ENCODE measurements around the gene RASAL2. TPM values are rescaled to one million over a fixed set of nuclear protein-coding genes. Genes with fewer than 3 reads are reported as not detected.
"Not testable (repeated sequence)": the region's sequence is repeated elsewhere in the genome, so short reads cannot be mapped to it uniquely, and the experiment has no call there.

RASAL2 gene
- total RNA-seq, 1 donor from 2014 or later = not detected

DNA sequence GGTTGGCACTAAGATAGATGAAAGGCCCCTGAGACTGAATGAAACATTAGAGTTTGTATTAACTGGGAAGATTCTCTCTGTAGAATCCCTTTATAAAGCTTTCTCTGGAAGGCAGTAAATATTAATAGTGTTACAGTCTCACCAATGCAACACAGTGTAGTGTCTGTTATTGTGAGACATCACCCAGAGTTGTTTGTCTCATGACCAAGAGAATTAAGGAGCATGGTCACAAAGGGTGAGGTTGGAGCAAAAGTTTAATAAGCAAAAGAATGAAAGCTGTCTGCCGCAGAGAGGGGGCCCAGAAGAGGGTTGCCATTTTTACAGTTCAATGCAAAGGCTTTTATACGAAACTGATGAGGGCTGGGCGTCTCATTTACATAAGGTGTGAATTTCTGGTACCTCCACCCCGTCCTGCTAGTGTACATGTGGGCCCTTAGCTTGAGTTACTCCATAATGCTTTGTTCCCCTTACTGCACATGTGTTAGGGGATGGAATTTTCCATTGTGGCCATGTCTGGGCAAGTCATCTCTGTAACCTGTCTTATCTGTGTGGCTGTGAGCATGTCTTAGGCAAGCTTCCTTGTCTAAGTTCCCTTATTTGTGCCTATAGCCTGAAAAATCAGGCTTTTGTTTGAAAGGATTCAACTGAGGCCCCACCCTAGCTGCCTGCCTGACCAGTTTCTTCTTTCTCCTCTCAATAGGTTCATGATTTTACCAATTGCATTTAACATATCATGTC lies 184.1 kb downstream of the RASAL2 start:
- intact Hi-C loops (cut with micrococcal nuclease) = no loop called here

DNA sequence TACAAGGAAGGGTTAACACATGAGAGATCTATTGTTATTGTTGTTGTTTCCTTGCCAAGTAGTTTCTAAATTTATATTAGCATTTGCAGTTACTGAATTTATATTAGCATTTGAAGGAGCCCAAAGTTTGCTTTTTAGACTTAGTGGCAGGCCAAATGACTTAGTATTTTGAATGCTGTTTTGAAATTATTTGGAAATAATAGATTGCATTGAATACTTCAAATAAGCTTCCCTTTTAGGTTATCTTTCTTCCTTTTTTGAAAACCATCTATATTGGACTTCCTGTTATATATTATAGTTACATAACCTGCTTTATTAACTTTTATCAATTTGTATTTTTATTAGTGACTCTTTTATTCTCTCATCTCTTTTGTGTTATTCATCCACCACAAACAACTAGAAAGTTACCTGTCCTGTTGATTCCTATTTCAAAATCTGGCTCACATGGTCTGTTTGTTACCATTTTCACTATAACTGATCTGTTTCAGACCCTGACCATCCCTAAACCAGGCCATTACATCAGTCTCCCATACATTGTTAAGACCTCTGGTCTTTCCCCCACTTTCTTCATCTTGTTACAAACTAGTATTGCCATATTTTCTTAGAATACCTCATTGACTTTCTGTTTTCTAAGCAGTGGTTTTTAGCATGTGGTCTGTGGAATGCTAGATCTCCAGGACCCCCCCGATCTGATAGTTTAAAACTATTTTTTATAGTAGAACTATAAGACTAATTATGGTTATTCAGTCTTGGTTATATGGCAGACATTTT lies 185.2 kb downstream of the RASAL2 start:
- intact Hi-C loops (cut with micrococcal nuclease) = no loop called here

DNA sequence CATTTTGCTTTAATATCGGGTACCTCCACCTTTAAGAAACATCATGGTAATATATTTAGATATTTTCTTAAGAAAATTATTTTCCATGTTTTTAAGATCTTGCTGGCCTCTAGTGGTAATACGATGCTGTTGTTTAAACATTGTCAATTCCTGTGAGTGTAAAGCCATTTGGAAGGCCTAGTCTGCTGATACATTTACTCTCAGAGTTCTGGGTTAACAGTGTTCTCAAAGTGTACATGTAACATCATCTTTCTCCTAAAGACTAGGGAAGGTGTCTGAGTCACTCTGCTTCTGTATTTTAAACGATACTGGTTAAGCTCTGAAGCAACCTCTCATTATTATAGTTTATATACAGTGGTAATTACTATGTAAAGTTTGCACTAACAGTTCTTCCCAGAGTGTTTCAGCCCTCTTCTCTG lies 189.1 kb downstream of the RASAL2 start:
- intact Hi-C loops (cut with micrococcal nuclease) = no loop called here

DNA sequence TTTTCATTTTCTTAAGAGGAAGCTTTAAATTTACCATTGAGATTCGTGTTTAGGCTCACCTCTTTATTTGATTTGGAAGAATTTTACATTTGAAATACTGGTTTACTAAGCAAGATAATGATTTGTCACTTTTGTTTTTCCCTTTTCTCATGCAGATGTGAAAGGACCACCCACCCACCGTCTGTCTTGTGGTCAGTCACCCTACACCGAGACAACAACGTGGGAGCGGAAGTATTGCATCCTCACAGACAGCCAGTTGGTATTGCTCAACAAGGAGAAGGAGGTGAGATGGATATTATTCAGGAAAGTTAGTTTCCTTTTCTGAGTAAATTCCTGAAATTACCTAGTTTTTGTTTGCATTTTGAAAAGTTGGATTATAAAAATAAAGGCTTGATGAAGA lies 189.5 kb downstream of the RASAL2 start:
- intact Hi-C loops (cut with micrococcal nuclease) = no loop called here

DNA sequence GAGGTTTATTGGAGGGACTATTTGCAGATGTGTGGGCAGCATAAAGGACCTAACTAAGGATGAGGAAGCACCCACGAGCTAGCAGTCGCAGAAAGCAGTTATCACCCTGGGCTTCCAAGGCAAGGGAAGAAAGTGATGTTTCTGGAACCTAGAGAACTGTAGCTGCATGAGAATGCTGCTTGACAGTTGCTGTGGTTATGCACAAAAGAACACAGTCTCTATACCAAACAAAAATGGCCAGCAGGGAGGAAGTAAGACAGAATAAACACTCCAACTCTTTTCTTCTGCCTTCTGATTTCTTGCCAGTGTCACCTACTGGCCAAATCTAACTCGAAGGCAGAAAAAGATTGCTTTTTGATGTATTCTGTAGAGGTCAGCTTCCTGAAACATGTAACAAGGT lies 190.2 kb downstream of the RASAL2 start:
- intact Hi-C loops (cut with micrococcal nuclease) = no loop called here

DNA sequence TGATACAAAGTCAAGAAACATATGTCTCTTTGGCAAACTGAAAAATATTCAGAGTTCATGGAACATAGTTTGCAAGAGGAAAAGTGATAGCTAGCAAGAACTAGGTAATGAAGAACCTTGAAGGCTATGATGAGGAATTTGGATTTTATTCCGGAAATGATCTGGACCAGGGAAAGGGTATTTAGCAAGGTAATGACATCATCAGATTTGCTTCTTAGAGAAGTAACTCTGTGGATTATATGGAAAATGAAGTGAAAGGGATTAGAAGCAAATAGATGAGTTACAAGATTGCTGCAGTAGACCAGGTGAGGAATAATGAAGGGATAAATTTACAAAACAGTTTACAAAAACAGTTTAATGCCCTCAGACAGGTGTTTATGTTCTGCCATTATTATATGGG lies 197.3 kb downstream of the RASAL2 start:
- intact Hi-C loops (cut with micrococcal nuclease) = no loop called here

DNA sequence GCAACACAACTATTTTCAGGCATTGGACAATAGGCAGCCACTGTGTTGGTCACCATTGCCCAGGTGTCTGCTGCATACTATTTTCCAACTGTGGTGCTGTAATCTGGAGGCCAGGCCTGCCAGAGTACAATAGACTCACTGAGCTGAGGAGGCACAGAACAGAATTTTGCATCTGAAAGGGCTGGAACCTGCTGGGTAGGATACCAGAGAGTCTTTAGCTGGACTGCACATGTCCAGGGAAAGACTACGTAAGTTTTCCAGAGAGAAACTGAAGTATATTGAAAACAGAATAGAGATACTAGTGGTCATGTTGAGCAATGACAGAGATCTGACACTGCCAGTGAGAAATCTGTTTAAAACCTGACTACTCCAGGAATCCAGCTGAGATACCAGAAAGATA lies 200.8 kb downstream of the RASAL2 start:
- intact Hi-C loops (cut with micrococcal nuclease) = no loop called here

DNA sequence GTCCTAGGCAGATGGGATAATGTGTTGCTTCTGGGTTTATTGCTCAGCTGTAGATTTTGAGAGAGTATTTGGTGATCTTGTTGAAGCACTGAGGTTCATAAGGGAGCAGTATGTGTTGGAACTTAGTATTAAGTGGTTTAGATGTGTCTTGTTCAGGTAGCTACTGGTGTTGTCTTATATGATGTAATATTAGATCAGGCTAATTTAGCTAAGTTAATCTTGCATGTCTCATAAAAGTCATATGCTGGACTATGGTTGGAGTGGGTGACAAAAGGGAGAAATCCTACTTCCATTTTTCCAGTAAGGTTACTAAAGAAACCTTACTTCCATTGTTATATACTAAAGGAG lies 206.4 kb downstream of the RASAL2 start:
- intact Hi-C loops (cut with micrococcal nuclease) = loop anchor here (10.0 kb wide), 1 partner anchor 704 kb away; no protein-coding TSS in a partner anchor

DNA sequence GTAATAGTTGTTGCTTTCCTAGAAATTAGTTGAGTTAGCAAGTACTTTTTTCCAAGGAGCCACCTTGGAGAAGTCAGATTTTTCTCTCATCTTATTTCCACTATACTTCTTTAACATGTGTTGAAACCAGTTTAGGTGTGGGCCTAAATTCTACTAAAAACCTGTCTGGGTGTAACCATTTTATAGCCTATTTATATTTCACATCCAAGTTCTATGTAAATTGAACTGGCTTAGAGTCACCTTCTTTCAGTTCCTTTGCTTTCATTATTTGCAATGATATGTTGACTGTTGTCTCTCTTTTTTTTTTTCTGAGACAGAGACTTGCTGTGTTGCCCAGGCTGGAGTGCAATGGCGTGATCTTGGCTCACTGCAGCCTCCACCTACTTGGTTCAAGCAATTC lies 207.2 kb downstream of the RASAL2 start:
- intact Hi-C loops (cut with micrococcal nuclease) = loop anchor here (10.0 kb wide), 1 partner anchor 704 kb away; no protein-coding TSS in a partner anchor

DNA sequence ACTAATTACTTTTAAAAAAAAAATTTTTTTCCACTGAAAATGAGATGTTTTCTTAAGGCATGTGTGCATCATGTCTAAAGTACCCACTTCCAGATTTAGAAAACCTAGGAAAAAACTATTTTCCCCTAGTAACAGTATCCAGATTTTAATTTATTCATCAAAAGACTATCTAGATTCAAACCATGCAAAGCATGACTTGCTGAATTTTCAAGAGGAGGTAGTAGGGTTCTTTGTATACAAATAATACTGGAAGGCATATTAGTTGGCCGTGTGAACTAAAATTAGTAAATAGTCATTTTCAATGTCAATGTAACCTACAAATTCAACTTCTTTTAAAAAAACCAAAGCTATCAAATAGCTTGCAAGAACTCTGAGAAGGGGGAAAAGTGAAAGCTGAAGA lies 213.4 kb downstream of the RASAL2 start:
- intact Hi-C loops (cut with micrococcal nuclease) = loop anchor here (10.0 kb wide), 1 partner anchor 698 kb away; no protein-coding TSS in a partner anchor

DNA sequence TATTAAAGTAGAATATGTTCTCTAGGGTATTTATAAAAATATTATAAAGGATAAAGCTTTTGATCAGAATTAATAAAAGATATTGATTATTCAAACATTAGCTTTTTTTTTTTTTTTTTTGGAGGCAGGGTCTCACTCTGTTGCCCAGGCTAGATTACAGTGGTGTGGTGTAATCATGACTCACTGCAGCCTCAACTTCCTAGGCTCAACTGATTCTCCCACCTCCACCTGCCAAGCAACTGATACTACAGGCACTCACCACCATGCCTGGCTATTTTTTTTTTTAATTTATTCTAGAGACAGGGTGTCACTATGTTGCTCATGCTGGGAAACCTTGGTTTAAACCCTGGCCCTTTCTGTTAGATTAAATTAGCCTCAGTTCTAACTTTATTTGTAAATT lies 214.5 kb downstream of the RASAL2 start:
- intact Hi-C loops (cut with micrococcal nuclease) = loop anchor here (10.0 kb wide), 1 partner anchor 696 kb away; no protein-coding TSS in a partner anchor

DNA sequence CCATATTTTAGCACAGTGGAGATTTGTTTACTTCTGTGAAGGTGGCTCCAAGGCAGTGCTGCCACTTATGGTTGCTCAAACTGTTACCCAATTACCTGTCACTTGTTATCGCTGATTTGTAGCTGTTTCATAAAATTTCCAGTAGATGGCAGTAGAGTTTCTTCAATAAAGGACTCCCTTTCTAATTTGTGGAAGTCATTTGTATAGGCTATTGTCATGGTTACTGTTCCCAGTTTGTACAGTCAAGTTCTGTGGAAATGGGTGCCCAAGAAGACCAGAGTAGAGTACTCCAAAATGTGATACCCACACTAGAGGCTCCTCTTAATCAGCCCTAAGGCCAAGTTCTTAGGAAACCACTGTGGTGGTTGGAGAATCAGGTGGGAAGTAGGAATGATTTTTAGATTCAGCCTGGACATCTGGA lies 216.8 kb downstream of the RASAL2 start:
- intact Hi-C loops (cut with micrococcal nuclease) = loop anchor here (2.0 kb wide), 3 partner anchors 190 to 442 kb away; no protein-coding TSS in a partner anchor

DNA sequence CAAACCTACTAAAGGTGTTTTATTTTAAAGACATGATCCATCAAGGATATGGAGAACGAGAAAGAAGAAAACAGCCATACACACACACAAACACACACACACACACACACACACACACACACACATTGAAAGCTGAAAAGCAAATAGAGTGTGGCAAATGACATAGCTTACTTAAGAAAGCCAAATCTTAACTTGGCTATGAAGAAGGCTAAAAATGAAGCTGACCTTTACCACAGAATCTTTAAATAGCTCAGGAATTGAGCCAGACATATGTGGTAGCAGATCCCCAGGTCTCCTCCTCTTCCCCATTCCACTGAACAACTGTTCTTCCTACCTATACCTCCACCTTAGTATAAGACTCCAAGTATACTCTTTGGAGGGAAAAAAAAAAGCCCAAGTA lies 217.3 kb downstream of the RASAL2 start:
- intact Hi-C loops (cut with micrococcal nuclease) = loop anchor here (2.0 kb wide), 3 partner anchors 190 to 442 kb away; no protein-coding TSS in a partner anchor

DNA sequence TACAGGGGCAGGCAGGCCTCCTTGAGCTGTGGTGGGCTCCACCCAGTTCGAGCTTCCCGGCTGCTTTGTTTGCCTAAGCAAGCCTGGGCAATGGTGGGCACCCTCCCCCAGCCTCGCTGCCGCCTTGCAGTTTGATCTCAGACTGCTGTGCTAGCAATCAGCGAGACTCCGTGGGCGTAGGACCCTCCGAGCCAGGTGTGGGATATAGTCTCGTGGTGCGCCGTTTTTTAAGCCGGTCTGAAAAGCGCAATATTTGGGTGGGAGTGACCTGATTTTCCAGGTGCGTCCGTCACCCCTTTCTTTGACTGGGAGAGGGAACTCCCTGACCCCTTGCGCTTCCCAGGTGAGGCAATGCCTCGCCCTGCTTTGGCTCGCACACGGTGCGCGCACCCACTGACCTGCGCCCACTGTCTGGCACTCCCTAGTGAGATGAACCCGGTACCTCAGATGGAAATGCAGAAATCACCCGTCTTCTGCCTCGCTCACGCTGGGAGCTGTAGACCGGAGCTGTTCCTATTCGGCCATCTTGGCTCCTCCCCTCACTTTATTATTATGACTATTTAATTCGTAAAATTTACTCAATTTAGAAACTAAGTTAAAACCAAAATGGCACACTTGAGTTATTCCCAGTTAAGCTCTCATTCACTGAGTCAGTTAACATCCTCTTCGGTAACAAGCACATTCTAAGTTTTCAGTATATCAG lies 226.5 kb downstream of the RASAL2 start:
- intact Hi-C loops (cut with micrococcal nuclease) = not testable (repeated sequence)

DNA sequence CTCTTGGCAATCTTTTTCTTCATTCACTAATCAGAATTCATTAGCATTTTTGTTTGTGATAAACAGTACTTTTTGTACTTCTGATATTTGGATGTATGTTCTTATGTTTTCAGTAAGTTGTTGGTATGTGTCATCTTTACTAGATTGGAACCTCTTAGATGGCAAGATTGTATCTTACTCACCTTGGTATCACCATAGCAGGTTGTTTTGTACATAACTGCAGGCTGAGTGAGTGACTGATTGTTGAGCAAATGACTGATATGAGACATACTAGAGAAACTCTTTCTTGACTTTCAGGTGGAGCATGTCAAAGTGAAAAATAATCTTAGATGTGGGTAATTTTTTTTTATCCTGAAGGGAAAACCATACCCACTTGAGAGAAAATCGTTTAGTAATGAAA lies 229.2 kb downstream of the RASAL2 start:
- intact Hi-C loops (cut with micrococcal nuclease) = no loop called here

DNA sequence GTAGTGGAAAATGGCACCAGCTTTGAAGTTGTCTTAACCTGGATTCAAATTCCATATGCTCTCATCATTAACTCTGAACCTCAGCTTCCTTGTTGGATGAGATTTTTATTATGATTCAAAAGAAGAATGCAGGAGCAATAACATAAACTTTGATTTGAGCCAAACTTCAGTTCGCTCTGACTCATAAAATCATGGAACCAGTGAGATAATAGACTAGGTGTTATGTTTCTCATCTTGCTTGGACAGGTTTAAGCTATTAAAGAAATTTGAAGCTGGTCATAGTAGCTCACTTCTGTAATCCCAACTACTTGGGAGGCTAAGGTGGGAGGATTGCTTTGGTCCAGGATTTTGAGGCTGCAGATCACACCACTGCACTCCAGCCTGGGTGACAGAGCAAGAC lies 230.1 kb downstream of the RASAL2 start:
- intact Hi-C loops (cut with micrococcal nuclease) = no loop called here

DNA sequence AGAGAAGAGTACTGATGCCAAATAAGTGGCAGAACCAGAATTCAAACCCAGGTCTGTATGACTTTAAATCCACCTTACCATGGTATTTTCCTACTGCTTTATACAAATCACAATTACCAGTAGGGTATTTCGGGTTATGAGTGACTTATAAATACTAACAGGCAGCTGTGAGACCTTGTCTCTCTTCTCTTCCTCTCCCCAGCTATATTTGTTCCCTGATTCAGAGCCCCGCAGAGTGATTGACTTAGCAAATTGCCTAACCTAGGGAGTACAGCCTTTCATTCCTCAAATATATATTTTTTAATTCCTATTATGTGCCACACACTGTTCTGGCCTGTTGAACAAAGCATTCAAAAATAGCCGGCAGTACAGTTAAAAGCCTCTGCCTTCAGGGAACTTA lies 234.8 kb downstream of the RASAL2 start:
- intact Hi-C loops (cut with micrococcal nuclease) = no loop called here

DNA sequence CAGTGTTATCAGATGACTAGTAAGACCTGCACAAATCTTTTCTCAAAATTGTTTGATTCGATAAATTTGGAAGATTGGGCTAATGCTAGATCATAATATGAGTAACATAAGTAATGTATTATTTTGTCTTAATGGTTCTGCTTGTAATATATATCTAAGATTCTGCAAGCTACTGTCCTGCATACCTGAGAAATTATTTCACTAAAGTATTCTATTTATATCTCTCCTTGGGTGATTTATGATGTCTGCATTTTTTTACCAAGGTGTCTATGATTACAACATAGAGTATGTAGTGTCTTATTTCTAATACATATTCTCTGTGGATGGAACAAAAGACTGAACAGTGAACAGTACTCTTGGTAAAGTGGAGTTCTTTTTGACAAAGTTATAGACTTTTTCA lies 236.2 kb downstream of the RASAL2 start:
- intact Hi-C loops (cut with micrococcal nuclease) = no loop called here

DNA sequence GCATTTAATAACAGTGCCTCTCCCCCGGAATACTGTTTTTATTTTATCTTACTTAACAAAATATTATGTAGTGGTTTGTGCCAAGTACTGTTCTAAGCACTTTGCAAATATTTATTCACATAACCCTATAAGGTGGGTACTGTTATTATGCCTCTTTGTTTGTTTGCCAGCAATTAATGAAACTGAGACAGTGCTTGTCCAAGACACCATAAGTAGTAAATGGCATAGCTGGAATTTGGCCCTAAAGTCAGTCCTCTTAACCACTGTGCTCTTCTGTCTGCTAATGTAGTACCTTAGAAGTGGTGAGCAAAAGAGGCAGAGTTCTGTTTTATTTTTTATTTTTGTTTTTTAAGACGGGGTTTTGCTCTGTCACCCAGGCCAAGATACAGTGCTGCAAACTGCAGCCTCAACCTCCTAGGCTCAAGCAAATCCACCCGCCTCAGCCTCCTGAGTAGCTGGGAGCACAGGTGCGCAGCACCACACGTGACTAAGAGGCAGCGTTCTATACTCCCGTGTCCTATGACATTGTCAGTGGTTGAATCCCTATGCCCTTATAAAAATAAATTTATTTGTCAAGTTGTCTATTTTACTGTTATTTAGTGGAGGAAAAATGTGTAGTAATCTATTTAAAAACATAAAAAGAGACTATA lies 237.1 kb downstream of the RASAL2 start:
- intact Hi-C loops (cut with micrococcal nuclease) = no loop called here

DNA sequence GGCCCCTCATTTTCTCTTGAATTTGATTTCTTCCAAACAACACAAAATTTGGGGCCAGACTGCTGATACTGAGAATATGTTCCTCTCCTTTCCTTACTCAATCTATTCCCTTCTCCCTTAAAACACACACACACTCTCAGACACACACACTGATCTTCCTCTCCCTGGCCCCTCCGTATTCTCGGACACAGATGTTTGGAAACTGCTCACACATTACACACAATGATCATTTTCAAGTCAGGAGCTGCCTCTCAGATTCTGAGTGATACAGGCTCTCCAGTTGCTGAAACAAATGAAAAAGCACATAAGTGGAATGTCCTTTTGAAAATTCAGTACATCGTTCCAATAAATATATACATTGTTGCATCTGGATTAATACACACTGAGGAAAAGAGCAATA lies 241.5 kb downstream of the RASAL2 start:
- intact Hi-C loops (cut with micrococcal nuclease) = no loop called here

DNA sequence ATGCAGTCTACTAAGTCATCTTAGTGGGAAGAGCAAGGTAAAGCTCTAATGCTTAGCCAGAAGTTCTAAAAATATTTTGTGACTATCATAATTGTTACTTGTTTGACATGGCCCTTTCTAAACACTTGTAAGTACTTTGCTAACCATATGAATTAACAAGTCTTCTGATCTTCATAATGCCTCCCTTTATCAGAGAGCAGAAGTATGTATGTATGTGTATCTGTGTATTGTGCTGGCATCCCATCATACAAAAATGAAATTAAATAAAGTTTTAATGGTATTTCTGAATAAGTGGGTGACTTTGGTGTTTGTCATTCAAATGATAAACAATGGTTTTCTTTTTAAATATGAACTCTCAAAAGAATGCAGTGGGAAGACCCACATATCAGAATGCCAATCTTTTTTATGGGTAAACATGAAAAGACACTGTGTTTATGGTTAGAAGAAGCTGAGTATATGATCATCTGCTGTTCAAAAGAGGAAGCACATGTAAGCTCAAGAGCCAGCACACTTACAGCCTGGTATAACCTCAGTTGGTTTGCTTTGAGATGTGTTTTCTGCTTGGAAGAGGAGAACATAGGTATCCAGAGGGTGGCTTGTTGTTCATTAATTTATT lies 243.3 kb downstream of the RASAL2 start:
- intact Hi-C loops (cut with micrococcal nuclease) = no loop called here

Measured in T-helper 1 cell treated with Interleukin-12 subunit alpha and Interleukin-12 subunit beta and Interleukin-4 antibody, amounts not matched to agents 30 ng/mL and 1 ng/mL, for 36 hours (primary cell).